GM18951 (cell line): ENCODE data around the gene ARMC12.

ENCODE experiments used
- POLR2A ChIP-seq: IDR thresholded peaks from 4 replicates; pipeline ENCODE4 v1.6.1; 2011; ENCODE audit warnings: mild to moderate bottlenecking; ENCODE audit not compliant: insufficient read length, insufficient read depth; ENCODE audit errors: extremely low read depth
- in situ Hi-C: fragments of 300-500 bp; cut with MboI; formaldehyde crosslinking; loops from one replicate; pipeline ENCODE4 v1.12.0; 2022; ENCODE audit warnings: low sequenced_read_pairs, mixed read lengths, inconsistent platforms; ENCODE audit not compliant: unreplicated experiment

Gene ARMC12

DNA sequence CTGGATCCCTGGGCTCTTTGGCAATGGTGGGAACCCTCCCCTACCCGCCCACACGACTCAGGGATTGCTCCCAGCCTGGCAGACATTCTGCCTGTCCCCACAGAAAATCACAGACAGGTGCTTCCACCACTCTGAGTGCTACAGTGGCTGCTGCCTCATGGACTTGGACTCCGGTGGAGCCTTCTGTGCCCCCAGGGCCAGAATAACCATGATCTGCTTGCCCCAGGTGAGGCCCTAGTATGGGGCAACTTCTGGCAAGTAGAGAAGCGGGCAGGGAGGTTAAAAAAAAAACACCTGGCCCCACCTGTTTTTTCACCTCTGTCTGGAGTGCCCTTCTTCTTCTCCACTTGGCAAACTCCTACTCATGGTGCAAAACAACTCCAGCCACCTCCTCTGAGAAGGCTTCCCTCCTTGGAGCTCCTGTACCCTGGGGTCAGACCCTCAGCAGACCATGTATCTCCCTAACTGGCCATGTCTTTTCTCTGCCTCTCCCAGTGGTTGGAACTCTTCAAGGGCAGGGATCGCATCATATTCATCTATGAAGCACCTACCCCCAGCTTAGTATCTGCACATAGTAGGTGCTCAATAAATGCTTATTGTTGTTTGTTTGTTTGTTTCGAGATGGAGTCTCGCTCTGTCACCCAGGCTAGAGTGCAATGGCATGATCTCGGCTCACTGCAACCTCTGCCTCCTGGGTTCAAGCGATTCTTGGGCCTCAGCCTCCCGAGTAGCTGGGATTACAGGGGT is 40.7 kb downstream of the ARMC12 start:
- TF ChIP-seq POLR2A = no peak
- in situ Hi-C loops = no loop called here

DNA sequence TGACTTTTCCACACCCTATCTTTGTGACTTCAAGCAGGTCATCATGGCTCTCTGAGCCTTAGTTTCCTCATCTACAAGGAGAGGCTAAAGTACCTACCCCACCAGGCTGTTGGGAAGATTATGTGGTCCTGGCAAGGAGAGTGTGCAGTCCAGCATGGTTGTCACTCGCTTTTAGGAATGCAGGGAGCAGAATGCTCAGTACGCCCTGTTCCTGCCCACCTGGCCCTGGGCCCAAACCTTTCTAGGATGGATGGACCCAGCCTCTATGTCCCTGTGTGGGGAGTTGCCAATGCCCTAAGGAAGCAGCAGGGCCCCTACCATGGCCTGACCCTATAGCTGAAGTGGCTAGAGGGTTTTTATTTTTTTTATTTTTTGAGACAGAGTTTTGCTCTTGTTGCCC is 41.6 kb downstream of the ARMC12 start:
- in situ Hi-C loops = no loop called here
- TF ChIP-seq POLR2A = no peak

DNA sequence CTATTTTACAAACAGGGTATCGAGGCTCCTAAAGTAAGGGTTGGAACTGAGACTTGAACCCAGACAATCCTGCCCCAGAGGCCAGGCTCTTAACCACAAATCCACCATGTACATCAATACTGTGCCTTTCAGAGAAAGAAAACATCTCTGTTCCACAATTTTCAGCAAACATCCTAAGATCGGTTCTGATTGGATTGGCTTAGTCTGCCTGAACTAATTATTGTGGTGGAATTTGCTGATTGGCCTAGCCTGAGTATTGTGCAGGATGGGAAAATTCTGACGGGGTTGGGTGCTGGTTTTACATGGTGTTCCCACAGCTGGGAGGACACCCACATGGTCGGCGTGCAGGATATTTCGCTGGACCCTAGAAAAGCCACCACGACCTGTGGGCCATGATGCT is 43.9 kb downstream of the ARMC12 start, which contains the start of gene CLPSL1:
TSS of gene CLPSL1 (plus strand) at position 301 of the 400 bp plus-strand sequence. CDS start at position 393, 92 bp downstream.
- in situ Hi-C loops = no loop called here
- no peak for TF ChIP-seq POLR2A

DNA sequence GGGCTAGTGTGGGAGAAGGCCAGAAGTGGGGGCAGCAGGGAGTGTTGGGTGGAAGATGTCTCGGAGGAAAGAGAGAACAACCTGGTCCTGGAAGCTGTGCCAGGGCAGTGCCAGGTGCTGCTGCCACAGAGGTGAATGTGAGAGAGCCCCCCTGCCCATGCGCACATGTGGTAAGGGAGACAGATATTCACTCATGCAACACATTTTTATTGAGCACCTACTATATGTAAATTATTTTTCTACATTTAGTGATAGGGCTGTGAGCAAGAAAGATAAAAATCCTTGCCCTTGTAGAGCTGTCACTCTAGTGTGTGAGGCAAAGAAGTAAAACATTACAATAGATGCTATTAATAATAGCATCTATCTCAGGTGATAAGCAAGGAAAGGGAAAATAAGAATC is 44.5 kb downstream of the ARMC12 start:
- in situ Hi-C loops = no loop called here
- no peak for TF ChIP-seq POLR2A

DNA sequence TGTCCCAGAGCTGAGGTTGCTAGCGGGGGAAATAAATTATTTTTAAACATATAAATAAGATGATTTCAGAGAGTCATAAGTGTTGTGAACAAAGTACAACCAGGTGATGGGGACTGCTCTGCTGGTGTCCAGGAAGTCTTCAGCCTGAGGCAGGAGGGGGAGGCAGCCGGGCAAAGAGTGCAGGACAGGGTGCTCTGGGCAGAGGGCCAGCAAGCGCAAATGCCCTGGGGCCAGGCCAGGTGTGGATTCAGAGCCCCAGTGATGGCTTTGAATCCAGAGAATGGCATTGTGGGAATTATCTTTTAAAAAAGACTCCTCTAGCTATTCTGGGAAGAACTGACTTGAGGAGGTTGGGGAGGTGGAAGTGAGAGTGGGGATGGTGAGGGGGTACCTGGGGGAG is 45.6 kb downstream of the ARMC12 start:
- no peak for TF ChIP-seq POLR2A
- in situ Hi-C loops = no loop called here

DNA sequence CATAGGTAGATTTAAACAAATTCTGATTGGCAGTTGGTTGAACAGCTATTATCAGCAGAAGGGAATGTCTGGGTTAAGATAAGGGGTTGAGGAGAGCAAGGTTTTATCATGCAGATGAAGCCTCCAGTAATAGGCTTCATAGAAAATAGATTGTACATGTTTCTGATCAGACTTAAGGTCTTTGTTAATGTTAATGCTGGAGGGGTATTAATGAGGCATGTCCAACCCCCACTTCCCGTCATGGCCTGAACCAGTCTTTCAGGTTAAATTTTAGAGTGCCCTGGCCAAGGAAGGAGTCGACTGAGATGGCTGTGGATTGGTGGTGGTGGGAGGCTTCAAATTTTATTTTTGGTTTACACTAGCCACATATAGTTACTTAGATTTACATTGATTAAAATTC is 47.4 kb downstream of the ARMC12 start:
- no peak for TF ChIP-seq POLR2A
- in situ Hi-C loops = no loop called here

DNA sequence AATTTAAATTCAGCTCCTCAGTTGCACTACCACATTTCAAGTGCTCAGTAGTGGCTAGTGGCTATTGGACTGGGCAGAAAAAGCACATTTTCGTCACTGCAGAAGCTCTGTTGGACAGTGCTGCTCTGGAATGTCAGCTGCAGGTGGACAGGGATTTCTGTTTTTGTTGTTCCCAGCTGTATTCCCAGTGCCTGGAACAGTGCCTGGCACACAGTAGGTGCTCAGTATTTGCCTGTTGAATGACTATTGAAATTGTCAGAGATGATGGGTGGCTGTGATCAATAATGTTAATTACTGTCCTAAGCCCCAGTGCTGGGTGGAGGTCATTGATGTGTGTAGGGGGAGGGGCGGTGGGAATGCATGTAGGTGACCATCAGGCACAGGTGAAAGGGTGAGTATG is 49.4 kb downstream of the ARMC12 start:
- in situ Hi-C loops = no loop called here
- no peak for TF ChIP-seq POLR2A

DNA sequence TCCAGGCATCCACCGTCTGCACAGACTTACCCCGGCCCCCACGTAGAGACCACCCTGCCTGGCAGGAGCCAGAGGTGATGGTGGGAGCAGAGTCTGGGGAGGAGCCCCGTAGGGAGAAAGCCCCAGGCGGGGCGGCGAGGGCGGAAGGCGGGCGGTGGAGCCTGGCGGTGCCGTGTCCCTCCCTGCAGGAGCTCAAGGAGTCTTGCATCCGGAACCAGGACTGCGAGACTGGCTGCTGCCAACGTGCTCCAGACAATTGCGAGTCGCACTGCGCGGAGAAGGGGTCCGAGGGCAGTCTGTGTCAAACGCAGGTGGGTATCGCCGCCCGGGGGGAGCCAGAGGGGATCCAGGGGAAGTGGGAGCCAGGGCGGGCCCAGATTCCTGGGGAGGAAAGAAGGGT is 50.0 kb downstream of the ARMC12 start:
- no peak for TF ChIP-seq POLR2A
- in situ Hi-C loops = no loop called here

DNA sequence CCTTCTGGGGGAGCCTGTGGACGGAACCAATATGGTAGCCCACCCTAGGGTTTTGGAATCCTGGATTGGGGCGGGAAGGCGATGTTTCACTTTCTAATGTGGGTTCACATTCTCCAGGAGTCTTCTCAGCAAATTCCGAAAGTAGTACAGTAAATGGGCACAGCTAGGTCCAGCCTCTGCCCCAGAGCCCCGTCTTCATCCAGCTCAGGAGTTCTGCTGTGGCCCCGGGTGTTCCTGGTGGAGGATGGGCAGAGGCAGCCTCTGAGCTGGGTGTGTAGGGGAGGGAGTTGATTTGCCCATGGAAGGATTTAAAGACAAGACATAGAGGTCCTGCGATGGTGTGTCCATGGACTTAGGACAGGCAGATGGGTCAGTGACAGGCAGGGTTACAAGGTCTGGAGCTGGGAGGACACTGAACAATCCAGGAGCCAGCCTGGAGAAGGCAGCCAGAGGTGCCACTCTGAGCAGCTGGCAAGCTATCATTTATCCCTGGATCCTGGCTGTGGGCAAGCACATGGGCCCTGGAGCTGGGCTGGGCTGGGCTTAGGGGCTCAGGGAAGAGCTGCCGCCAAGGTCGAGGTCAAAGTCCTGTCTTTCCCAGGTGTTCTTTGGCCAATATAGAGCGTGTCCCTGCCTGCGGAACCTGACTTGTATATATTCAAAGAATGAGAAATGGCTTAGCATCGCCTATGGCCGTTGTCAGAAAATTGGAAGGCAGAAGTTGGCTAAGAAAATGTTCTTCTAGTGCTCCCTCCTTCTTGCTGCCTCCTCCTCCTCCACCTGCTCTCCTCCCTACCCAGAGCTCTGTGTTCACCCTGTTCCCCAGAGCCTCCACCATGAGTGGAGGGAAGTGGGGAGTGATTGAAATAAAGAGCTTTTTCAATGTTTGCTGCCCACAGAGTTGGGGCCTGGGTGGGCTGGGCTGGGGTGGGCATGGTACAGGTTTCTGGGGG is 50.7 kb downstream of the ARMC12 start:
- TF ChIP-seq POLR2A = no peak
- in situ Hi-C loops = no loop called here

DNA sequence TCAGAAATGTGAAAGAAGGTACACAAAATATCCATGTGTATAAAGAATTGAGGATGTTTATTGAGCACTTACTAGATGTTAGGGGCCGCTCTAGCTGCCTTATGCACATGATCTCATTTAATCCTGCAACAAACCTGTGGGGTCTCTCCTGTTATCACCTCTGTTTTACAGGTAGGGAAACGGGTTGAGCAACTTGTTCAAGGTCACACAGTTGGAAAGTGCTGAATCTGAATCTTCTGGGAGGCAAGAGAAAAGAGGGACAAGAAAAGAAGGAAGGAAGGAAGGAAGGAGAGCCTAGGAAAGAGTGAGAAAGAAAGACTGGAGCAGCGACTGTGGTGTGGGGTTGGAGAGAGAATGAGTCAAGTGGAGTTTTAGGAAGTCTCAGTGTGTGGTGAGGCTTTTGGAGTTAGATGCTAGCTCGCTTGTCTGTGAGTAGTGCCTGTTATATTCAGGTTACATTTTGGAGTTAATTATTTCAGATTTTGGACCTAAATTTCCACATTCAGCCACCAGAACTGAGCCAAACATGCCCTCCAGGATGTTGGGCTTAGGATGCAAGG is 51.7 kb downstream of the ARMC12 start:
- in situ Hi-C loops = no loop called here
- no peak for TF ChIP-seq POLR2A

DNA sequence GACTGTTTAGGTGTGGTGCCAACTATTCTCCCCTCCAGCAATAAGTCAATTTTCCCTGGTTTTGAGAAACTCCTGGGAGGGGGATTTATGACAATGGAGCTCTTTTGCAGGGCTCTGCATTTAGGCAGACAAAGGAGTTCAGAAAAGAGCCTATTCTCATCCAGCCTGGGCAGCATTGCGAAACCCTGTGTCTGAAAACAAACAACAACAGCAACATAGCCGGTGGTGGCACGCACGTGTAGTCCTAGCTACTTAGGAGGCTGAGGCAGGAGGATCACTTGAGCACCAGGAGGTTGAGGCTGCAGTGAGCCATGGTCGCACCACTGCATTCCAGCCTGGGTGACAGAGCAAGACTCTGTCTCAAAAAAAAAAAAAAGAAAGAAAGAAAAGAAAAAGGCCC is 53.9 kb downstream of the ARMC12 start:
- TF ChIP-seq POLR2A = no peak
- in situ Hi-C loops = no loop called here

DNA sequence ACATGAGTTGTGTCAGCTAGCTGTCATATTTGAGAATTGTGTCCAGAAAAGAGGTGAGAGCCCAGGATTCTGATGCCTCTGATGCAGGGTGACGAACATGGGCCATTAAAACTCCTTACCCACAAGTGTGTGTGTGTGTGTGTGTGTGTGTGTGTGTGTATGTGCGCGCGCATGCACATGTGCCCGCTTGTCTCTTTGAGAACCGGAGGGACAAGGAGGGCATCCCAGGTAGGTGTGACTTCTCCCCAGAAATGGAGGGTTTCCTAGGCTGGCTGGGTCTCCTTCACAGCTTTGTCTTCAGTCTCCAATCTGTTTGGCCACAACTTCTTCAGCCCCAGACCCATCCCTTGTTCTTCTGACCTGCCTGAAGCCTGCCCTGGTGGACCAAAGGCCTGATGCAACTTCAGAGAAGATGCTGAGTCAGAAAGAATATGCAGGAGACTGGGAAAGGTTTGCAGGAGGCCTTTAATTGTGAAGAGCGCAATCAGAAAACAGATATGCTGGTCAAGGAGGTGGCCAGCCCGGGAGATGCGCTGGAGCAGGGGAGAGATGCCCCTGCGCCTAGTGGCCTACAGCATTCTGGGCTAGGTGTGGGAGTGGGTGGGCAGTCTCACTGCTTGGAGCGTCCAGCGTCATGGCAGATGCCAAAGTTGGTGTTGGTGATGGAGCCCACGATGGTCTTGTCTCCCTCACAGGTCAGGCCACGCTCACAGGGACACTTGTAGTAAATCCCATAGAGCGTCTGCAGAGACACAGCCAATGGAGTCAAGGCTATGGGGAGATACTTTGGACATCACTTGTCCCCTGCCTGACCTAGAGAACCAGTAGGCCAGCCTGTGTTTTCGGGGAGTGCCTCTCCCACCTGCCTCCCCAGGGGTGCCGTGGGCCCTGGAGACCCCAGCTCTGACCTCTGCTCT is 58.0 kb downstream of the ARMC12 start:
- in situ Hi-C loops = no loop called here
- TF ChIP-seq POLR2A = no peak
